ENCODE data around the gene POLDIP2. TPM values are rescaled to one million over a fixed set of nuclear protein-coding genes. Genes with fewer than 3 reads are reported as not detected.

The POLDIP2 gene
- total RNA-seq, 6 donors from 2014 or later = 50.3 to 74.5 (median 60.0) TPM

DNA sequence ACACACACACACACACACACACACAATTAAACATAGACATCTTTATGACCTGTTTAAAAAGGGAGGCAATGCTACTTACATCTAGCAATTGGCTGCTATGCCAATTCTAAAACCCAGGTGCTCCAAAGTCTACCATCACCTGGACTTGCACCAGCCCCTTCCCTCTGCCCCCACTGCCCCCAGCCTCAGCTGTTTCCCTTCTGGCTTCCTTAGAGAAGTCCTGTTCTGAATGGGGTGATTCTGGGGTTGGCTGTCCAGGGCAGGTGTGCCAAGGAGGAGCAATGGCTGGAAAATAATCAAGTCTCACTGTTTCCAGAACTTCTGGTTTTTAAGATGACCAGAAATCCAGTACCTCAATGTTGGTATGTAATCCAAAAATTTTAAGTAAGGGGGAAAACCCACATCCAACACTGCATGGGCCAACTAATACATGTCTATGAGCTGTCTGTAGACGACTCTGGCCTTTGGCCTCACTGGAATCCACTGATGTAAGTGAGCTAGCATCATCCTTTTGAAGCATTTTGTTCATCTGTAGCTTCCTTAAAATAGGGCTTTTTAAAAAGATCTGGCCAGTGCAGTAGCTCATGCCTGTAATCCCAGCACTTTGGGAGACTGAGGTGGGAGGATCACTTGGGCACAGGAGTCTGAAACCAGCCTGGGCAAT lies 24.1 kb downstream of the POLDIP2 start:
- peaks cover 33 to 45% (median 35%) of the 10 kb centered on the region in 4 donors for H3K4me1 ChIP-seq
- no peaks in the 10 kb centered on the region for H3K27me3 ChIP-seq
- peaks cover 11 to 40% (median 28%) of the 10 kb centered on the region in 4 donors for H3K36me3 ChIP-seq
- no peaks in the 10 kb centered on the region for H3K9me3 ChIP-seq
- H3K4me3 ChIP-seq = no peak overlapping the region
- peak overlapping the region in 1 of 4 donors; percentile 94 for H3K27ac ChIP-seq
- TF ChIP-seq, protein P1, sequence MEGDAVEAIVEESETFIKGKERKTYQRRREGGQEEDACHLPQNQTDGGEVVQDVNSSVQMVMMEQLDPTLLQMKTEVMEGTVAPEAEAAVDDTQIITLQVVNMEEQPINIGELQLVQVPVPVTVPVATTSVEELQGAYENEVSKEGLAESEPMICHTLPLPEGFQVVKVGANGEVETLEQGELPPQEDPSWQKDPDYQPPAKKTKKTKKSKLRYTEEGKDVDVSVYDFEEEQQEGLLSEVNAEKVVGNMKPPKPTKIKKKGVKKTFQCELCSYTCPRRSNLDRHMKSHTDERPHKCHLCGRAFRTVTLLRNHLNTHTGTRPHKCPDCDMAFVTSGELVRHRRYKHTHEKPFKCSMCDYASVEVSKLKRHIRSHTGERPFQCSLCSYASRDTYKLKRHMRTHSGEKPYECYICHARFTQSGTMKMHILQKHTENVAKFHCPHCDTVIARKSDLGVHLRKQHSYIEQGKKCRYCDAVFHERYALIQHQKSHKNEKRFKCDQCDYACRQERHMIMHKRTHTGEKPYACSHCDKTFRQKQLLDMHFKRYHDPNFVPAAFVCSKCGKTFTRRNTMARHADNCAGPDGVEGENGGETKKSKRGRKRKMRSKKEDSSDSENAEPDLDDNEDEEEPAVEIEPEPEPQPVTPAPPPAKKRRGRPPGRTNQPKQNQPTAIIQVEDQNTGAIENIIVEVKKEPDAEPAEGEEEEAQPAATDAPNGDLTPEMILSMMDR (IDR thresholded peaks at IDR 0.05) = no peak
- no peak for TF ChIP-seq POLR2A (IDR thresholded peaks at IDR 0.05)
- TF ChIP-seq POLR2AphosphoS5 (IDR thresholded peaks at IDR 0.05) = no peak
- TF ChIP-seq EP300 (IDR thresholded peaks at IDR 0.05) = no peak
- DNase-seq (no peak), ATAC-seq (ENCODE audit: low FRiP score in 2 of 2) (no peak)
- 54 to 90% methylated on average over 1 of the region's 1 CpG for WGBS, 2 donors

DNA sequence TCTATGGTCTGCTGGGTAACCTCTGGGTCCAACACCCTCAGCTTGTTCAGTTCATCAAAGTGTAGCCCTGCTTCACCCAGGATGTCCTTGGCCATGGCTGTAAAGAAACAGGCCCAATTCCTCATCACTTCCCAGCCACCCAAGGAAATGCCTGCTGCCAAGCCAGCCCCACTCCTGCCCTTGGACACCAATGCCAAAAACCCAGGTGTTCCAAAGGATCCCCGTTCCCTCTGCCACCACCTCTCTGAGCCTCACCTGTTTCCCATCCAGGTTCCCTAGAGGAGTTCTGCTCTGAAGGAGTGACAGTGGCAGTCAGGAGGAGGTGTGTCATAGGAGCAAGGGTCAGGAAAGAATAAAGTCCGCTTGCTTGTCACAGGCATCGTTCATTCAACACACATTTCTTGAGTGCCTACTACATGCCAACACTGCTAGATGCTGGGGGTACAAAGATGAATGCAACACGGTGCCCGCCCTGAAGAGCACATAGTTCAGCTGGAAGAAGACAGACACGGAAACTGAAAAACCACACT lies 25.4 kb downstream of the POLDIP2 start:
- ATAC-seq (ENCODE audit: low FRiP score in 2 of 2) (no peak), DNase-seq (no peak)
- Histone ChIP-seq H3K36me3 (peaks cover 12 to 50% (median 34%) of the 10 kb centered on the region in 4 donors), H3K4me1 (peaks cover 21 to 33% (median 24%) of the 10 kb centered on the region in 4 donors), H3K27me3 (no peaks in the 10 kb centered on the region), H3K27ac (no peak overlapping the region), H3K9me3 (no peaks in the 10 kb centered on the region), H3K4me3 (no peak overlapping the region)
- TF ChIP-seq POLR2AphosphoS5 (IDR thresholded peaks at IDR 0.05) (no peak), EP300 (IDR thresholded peaks at IDR 0.05) (no peak), POLR2A (IDR thresholded peaks at IDR 0.05) (no peak)
- TF ChIP-seq, protein P1 (IDR thresholded peaks at IDR 0.05) = no peak
- 88 to 95% methylated on average over 6 of the region's 6 CpGs for WGBS, 2 donors

DNA sequence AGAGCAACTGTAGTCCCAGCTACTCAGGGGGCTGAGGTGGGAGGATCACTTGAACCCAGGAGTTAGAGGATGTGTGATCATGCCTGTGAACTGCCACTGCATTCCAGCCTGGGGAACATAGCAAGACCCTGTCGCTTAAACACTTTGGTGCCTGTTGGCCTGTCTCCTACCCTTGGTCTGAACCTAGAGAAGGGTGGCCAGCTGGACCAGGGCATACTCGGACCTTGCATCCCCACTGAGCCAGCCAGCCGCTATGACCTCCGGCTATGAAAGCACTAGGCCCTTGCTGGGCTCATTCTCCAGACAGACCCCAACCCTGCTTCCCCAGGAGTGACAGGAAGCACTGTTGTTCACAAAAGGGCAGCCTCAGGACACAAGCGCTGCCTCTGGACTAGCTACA lies 26.7 kb downstream of the POLDIP2 start:
- no peak for DNase-seq
- ATAC-seq (ENCODE audit: low FRiP score in 2 of 2) = no peak
- no peaks in the 10 kb centered on the region for H3K9me3 ChIP-seq
- 93 to 97% methylated on average over 2 to 5 of the region's 5 CpGs for WGBS, 2 donors
- H3K27me3 ChIP-seq = no peaks in the 10 kb centered on the region
- no peak for TF ChIP-seq POLR2AphosphoS5 (IDR thresholded peaks at IDR 0.05)
- TF ChIP-seq POLR2A (IDR thresholded peaks at IDR 0.05) = no peak
- TF ChIP-seq EP300 (IDR thresholded peaks at IDR 0.05) = no peak
- TF ChIP-seq, protein P1 (IDR thresholded peaks at IDR 0.05) = no peak
- H3K36me3 ChIP-seq = peaks cover 12 to 55% (median 37%) of the 10 kb centered on the region in 4 donors
- H3K27ac ChIP-seq = no peak overlapping the region
- peaks cover 12 to 21% (median 18%) of the 10 kb centered on the region in 4 donors for H3K4me1 ChIP-seq
- no peak overlapping the region for H3K4me3 ChIP-seq

DNA sequence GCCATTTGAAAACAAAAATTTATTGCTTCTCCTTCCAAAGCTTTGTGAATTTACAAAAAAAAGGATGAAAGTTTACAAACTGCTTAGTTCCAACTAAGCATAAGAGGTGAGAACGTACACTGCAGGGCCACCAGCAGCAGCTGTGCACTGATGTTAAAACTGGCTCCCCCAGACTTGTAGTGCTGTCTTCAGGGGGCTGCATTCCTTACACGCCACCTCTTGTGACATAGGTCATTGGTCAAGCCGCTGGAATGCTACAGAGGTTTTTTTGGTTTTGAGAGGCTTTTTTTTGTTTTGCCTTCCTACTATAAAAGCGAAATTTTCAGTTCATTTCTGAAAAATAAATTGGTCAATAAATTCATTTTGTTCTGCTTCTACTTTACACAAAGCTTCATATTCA lies 29.0 kb downstream of the POLDIP2 start:
- ATAC-seq (ENCODE audit: low FRiP score in 2 of 2) (no peak), DNase-seq (no peak)
- Histone ChIP-seq H3K4me3 (no peak overlapping the region), H3K9me3 (no peaks in the 10 kb centered on the region), H3K27me3 (no peaks in the 10 kb centered on the region), H3K4me1 (peaks cover 3 to 19% (median 10%) of the 10 kb centered on the region in 4 donors), H3K27ac (no peak overlapping the region), H3K36me3 (peaks cover 12 to 55% (median 37%) of the 10 kb centered on the region in 4 donors)
- WGBS, 2 donors = 74% methylated on average over 4 of the region's 4 CpGs
- TF ChIP-seq, protein P1 (IDR thresholded peaks at IDR 0.05) = no peak
- TF ChIP-seq POLR2AphosphoS5 (IDR thresholded peaks at IDR 0.05) (no peak), EP300 (IDR thresholded peaks at IDR 0.05) (no peak), POLR2A (IDR thresholded peaks at IDR 0.05) (no peak)

Measured in upper lobe of left lung (tissue), 6 donors.